Skin epidermis (tissue), 12 donors: Measurements from ENCODE around the gene LRRC8B.

Source experiments
- H3K27ac ChIP-seq, 21 experiments: fragments of 200-600 bp; sonication (generic) in 11 of 21; one replicate each; pipeline ENCODE4 v1.5.0; 2020; ENCODE audit warnings: mild to moderate bottlenecking in 3 of 21, inconsistent platforms in 2 of 21, moderate library complexity in 2 of 21
- H3K4me3 ChIP-seq, 7 experiments: fragments of 200-600 bp; sonication (generic) in 2 of 7; one replicate each; pipeline ENCODE4 v1.5.0; 2020; ENCODE audit warnings: inconsistent platforms in 2 of 7, mild to moderate bottlenecking in 2 of 7, moderate library complexity in 1 of 7

Gene LRRC8B

DNA sequence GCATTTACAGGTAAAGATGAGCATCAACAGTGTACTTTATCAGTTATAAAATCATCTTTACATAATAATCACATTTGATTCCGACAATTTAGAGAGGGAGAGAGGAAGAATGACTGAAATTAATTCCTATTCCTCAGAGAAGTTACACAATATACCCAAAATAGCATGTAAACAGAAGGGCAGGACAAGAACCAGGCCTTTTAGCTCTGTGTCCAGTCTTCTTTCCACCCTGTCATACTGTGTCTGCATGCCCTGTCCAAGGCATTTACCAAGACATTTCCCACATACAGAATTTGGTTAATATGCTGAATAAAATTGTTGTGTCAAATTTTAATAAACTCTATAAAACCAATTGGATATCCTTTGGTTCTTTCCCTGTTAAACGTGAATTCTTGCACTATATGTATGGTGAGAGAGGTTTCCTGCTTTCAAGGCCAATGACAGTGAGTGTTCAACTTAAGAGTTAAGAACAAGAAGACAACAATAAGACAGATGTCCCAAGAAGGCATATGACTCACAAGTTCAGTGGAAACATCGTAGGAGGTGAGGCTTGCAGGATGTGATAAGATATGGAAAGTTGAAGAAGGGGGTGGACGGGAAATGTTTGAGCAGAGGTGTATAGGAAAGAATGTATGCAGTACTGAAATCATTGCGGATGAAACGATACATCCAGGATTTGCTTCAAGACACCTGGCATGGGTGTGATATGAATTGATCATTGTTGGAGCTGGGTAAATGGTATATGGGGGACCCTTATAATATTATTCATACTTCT, 20.8 kb downstream of the LRRC8B start:
- H3K27ac ChIP-seq: peak overlapping the region in 11 of 21 experiments; percentile 4 to 75 (median 40)
- no peak overlapping the region for H3K4me3 ChIP-seq

DNA sequence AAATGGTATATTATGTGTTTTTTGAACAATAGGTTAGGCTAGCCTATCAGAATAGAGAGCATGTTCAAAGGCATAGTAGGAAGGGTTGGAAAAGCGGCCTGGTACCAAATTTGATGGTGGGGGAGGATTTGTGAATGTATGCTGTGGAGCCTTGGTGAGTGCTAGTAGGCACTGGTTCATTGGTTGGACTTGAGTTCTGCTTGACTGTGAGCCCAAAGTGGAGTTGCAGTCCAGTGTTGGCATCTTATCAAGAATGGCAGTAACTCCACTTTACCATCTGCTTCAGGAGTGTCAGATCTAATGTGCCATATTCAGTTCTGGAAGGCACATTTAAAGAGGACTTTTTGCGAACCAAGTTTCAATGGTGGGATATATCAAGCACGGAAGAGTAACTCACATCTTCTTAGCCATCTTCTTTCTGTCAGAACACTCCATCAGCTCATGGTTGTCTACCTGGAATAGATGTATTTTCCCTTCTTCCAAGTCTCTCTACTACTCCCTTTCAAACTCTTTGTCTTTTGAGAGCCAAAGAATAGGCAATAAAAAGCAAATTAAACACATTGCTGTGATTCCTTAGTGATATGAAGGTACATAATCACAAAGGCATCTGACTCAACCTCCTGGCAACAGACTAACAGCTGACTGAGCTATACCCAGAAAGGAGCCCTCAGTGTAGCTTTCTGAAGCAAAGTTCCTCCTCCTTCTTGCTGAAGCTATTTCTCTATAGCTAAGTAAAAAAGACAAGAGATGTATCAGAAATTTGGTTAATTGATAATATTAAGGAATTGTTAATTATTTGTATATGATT, 21.7 kb downstream of the LRRC8B start:
- no peak overlapping the region for H3K4me3 ChIP-seq
- peak overlapping the region in 7 of 21 experiments; percentile 11 to 75 (median 38) for H3K27ac ChIP-seq

DNA sequence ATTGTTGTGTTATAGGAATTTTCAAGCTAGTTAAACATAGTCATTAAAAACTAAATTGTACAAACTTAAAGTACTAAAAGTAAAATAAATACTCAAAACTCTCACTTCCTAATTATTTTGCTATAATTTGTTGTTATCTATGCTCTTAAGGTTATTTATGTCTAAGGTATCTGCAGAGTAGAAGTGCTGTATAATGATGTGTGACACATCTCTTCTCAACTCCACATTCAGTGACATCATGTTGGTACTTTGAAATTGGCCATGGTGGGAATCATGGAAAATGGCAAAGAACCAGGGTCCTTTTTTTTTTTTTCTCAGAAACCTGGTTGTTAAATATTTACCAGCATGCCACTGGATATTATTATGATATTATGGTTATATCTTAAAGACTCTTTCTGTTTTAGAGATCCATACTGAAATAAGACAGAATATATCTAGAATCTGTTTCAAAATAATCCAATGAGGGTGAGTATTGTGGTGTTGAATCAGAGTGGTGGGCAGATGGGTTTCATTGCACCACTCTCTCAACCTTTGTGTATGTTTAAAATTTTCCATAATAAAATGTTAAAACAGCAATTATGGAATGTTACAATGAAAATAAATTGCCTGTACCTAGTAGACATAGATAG, 22.4 kb downstream of the LRRC8B start:
- Histone ChIP-seq H3K4me3 (no peak overlapping the region), H3K27ac (peak overlapping the region in 4 of 21 experiments; percentile 17 to 75 (median 18))

DNA sequence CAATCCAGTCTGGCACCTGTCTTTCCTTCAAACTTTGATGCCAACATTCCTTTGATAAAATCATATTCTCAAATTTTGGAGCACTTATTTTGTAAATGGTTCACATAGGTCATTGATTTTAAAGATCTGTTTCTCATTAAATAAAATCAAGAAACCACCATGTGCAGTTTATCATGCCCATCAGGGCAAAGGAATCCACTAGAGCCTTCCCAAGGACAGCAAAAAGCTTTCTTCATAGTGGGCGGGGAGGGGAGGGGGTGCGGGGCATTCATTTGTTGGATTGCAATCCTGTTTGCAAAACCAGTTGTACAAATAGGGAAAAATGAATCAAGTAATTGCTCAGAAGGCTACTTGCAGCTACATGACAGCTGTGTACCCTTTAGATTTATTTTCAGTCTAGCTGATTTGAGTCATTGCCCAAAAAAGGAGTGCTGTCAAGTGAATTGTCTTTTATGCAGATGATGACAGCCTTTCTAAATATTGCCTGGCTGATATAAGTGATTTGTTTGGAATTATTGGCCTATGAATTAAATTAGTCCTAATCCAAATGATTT, 23.0 kb downstream of the LRRC8B start:
- H3K27ac ChIP-seq: peak overlapping the region in 4 of 21 experiments; percentile 17 to 75 (median 29)
- H3K4me3 ChIP-seq: no peak overlapping the region

DNA sequence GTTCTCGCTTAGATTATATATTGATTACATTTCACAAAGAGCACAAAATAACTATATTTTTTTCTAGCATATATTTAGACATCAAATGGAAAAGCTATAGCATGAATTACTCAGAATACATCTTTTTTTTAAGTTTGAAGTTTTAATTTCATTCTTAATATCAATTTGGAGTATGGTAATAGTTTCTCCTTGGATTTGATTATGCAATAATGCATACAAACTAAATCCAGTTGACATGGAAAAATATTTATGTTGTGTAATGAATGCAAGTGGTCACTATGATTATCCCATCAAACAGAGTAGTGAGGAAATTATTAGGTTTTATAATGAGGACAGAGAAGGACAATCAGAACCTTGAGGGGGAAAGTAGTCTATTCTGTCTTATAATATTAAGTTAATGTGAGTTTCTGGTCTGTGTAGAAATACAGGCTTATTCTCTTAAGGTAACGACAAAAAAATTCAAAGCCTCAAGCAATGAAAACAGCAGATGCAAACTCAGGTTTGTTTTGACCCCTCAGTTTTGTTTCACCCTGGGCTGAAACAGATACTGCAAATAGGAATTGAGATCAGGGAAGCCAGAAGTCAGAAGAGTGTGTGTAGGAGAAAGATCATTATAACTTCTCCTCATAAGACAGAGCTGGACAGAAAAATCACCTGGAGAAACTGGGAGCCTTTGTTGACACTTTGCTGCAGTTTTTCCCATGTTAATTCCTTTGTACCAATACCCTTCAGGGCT, 23.7 kb downstream of the LRRC8B start:
- peak overlapping the region in 2 of 21 experiments; percentile 0 to 38 for H3K27ac ChIP-seq
- no peak overlapping the region for H3K4me3 ChIP-seq

DNA sequence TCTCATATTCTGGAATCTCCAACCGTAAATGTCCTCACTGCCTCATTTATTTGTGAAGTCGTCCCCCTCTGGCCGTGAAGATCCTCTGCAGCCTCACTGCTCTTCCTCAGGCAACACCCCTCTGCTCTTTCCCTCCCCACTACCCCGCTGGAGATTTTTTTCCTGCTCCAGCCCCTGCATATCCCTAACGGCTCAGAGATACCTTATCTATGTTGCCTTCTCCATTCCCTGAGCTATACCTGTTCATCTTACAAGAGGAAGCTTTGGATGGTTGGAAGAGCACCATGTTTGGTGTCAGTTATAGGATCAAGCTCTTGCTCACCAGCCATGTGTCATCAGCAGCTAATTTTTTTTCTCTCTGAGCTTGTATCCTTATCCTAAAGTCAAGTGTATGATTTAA, 26.4 kb downstream of the LRRC8B start:
- Histone ChIP-seq H3K4me3 (no peak overlapping the region), H3K27ac (no peak overlapping the region)

DNA sequence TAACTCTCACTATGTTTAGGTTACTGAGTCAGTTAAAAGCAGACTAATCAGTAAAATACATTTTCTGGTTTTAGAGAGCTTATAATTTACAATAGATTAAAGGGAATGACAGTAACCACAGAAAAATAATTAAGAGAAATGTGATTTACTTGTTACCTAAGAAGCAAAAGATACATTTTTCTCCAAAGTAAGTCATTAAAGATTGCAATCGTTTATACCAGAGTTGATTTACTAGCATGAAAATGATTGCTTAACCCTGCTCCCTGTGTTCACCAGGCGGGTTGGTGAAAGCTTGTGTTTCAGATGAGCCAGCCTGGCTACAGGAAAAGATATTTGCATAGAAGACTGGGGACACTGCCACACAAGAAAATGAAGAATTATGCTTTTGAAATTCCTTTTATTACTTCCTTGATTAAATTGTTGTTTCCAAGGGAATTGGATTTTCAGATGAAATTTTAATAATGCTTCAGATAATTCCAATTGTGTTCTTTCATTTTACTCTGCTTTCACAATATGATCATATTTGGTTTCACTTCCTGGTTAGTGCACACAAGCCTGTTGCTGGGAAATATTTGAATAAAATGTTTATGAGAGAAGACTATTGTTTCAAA, 27.9 kb downstream of the LRRC8B start:
- Histone ChIP-seq H3K4me3 (no peak overlapping the region), H3K27ac (peak overlapping the region in 20 of 21 experiments; percentile 11 to 78 (median 54))

DNA sequence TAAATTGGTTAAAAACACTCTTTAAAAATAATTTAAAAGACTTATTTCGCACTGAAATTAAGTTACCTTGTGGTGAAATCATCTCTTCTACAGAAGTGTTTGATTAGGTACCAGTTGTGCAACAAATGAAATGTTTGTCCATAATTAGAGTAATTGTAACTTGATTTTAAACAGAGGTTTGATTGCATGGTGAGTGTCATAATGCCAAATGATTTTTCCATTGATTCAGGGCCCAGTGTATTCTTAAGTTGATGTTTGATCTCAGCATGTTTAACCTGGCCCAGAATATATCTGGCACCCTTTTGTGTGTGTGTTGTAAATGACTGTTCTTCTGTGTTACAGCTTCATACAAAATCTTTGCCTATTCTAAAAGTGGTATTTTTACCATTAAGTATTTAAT, 28.5 kb downstream of the LRRC8B start:
- Histone ChIP-seq H3K27ac (peak overlapping the region in 18 of 21 experiments; percentile 11 to 78 (median 56)), H3K4me3 (no peak overlapping the region)

DNA sequence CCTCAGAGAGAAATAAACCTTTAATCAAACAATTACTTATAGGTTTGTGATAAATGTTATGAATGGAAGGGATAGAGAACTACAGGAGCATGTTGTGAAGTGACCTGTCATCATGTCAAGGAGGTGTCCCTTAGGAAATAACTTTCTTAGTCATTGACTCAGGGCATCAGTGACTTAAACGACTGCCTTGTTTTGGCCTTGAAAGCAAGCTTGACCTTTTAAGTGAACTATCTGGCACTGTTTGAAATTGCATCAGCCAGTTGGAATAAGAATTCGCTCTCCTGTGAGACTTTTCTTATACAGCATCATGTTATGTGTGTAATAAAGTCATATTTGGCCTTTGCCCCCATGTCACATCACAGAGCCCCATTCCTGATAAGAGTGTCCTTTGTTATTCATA, 30.9 kb downstream of the LRRC8B start:
- H3K27ac ChIP-seq: peak overlapping the region in 3 of 21 experiments; percentile 45 to 59 (median 52)
- H3K4me3 ChIP-seq: no peak overlapping the region

DNA sequence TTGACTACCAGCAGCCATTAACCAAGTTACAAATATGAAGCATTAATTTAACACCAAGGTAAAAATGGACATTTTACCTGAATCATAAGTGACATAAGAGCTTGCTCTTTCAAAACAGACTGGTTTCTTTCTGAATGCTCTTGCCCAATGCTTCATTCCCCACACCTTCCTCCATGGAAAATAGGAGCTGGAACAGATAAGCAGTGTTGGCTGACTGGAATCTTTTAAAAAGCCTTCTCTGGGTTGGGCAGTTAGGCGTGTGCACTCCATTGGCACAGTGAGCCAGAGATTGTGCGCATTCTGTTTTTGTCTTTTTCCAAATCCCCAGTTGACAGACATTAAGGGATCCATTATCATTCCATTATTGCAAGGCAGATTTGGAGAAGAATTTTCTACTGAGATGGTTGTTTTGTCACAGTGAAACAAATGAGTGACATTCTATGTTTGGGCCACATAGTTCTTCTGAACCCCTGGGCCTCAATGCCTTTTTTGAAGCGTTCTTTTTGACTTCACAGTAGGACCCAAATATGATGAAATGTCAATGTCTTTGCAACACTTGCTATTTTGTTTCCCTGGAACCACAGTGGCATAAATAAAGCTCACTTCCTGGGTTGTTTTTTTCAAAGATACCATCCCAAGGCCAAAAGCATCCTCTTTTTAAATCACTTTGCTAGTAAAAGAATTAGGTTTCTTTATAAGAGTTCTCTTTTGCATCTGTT, 32.3 kb downstream of the LRRC8B start:
- H3K4me3 ChIP-seq: no peak overlapping the region
- peak overlapping the region in 10 of 21 experiments; percentile 6 to 61 (median 47) for H3K27ac ChIP-seq

DNA sequence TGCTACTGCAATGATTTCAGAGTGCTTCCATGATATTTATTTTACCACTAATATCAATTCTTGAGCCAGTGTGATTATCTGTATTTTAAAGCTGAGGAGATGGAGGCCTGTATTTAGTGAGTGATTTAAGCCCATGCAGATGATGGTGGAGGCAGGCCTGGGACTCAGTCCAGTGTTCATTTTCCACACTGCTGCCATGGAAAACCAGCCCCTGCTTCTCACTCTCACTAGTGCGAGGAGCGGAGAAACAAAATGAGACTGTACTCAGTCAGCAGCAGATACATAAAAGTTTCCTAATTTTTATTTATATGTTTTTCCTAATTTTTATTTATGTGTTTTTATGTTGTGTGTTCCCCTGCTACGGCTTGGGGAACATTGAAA, 32.8 kb downstream of the LRRC8B start:
- Histone ChIP-seq H3K4me3 (no peak overlapping the region), H3K27ac (peak overlapping the region in 7 of 21 experiments; percentile 18 to 59 (median 51))

DNA sequence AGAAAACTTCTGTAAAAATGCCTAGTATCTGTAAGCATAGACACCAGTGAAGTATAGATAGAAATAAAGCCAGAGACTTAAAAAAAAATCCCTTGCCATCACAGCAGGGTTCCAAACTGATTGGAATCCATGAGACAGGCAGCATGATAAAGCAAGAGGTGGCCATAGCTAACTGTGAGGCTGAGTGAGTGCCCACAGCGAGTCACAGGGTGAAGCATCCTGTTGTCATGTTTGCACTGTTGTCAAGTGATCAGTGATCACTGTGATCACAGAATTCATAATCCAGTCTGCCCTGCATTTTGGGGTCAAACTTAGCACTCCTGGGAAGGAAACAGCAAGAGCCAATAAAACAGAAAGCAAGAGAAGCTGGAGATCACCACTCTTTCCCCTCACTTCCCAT, 33.3 kb downstream of the LRRC8B start:
- peak overlapping the region in 5 of 21 experiments; percentile 44 to 59 (median 51) for H3K27ac ChIP-seq
- H3K4me3 ChIP-seq: no peak overlapping the region

DNA sequence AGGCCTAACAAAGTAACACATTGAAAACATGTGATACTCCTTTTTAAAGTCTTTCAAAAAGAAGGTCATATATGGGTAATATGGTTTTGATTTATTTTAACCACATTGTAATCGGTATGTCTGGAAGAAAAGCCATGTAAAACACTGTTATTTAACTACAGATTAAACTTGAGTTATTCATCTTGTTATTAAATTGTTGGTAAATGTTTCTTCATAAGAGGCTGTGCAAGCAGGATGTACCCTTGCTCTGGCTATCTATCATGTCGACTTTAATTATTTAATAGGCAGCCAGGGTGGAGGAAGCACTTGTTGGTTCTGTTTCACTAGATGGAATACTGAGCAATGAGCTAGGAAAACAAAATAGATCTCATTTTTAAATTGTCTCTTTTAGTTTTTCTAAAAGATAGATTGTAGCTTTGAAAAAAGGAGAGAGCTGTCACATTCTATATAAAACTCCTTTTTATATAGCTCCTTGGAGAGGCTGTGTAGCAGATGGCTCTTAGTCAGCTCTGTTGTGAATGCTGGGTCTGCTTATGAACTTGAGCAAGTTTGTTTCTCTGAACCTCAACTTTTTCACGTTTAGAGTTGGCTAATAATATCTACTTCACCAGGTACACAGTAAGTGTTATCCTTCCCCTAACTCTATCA, 39.5 kb downstream of the LRRC8B start:
- H3K4me3 ChIP-seq: no peak overlapping the region
- peak overlapping the region in 1 of 21 experiments; percentile 14 for H3K27ac ChIP-seq

DNA sequence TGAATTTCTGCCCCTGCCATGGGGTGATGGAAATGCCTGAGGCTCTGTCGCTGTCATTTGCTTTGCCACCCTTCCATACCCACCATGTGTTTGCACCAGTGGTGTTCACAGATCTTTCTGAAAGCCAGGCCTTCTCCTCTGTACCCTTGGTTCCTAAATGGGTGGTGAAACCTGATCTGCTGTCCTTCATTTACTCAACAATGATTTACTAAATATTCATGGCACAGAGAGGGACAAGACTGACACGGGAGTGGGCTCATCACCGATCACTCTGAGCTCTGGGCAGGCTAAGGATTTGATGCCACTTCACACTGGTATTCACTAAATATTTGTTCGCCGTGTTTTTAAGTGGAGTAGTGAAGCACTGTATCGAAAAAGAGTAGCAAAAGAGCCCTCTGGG, 40.9 kb downstream of the LRRC8B start:
- H3K27ac ChIP-seq: peak overlapping the region in 1 of 21 experiments; percentile 67
- no peak overlapping the region for H3K4me3 ChIP-seq

DNA sequence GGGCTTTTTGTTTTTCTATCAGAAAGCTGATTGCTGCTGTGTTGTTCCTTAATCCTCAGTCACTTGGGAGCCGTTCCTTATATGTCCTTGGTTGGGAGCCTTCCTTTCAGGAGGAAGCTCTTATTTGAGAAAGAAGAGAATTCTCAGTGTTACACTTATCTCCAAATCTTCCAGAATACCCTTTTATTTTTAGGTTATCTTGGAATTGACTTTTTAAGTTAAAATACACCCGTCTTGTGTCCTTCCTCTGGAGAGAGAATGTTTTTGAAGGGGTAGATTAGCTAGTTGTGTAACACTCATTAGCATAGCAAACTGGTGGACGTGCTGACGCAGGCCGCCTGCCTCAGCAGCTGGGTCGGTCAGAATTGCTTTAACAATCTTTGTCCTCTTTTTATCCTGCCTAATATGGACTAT, 42.1 kb downstream of the LRRC8B start:
- Histone ChIP-seq H3K4me3 (no peak overlapping the region), H3K27ac (peak overlapping the region in 12 of 21 experiments; percentile 6 to 67 (median 31))

DNA sequence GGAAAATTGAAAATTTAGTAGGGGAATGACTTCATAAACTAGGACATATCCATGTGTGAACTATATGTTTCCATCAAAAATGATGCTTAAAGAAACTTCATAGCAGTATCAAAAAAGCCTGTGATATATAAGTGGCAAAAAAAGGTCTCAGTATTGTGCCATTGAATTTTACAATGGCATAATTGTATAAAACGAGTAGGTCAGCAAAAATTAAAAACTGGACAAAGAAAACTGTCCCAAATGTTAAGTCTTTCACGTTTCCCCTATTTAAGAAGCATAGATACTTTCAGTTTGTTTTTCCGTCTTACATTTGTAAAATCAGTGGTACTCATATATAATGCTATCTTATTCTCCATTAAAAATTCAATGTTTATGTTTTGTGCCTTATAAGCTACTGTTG, 43.2 kb downstream of the LRRC8B start:
- H3K4me3 ChIP-seq: no peak overlapping the region
- H3K27ac ChIP-seq: peak overlapping the region in 3 of 21 experiments; percentile 31 to 67 (median 53)

DNA sequence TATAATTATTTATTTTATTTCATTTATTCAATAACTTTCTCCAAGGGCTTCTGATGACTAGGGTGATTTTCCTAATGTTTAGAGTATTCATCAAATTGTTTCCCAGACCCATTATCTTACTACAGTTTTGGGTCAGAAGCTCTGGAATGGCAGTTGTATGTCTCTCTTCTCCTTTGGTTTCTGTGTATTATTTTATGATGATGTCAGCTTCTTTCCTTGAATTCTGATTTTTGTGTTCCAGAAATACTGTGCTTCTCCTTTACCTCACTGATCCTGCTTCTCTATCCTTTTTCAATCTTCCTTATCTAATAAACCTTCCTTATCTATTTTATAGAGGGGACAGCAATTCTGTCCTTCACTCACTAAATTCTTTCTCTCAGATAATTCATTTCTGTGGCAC, 48.8 kb downstream of the LRRC8B start:
- Histone ChIP-seq H3K27ac (no peak overlapping the region), H3K4me3 (no peak overlapping the region)

DNA sequence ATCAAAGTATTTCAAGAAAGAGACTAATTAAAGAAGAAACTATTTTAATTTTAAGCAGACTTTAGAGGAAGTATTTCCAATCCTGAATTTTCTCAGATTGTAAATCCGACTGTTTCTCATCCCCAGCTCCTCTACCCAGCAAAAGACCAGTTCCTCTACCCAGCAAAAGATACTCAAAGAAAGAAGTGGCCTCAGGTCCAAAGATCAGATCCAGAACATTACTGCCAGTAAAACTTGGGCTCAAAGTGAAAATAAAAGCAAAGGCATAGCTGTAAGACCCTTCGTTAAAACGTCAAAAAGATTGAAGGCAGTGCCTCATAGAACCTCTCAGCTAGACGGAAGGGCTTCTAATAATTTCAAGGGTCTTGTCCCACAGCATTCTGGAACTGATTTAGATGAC, 50.0 kb downstream of the LRRC8B start:
- Histone ChIP-seq H3K27ac (no peak overlapping the region), H3K4me3 (no peak overlapping the region)
